Measurements from ENCODE around the gene ATAD2B. TPM values are rescaled to one million over a fixed set of nuclear protein-coding genes. Genes with fewer than 3 reads are reported as not detected.

ATAD2B gene
- total and polyA plus RNA-seq, 12 donors = 2.2 to 11.8 (median 8.7) TPM

- no peaks in the 10 kb centered on the region for H3K9me3 ChIP-seq
- intact Hi-C loops (cut with DNase I) = no loop called here
- H3K27me3 ChIP-seq = no peaks in the 10 kb centered on the region
- no peak for TF ChIP-seq CTCF (IDR thresholded peaks at IDR 0.05)
- ATAC-seq = no peak
- DNase-seq = no peak
- no peak overlapping the region for H3K4me3 ChIP-seq
- H3K4me1 ChIP-seq = peaks cover 0 to 8% (median 0%) of the 10 kb centered on the region in 9 donors
- no peak overlapping the region for H3K27ac ChIP-seq
- H3K36me3 ChIP-seq = peaks cover 0 to 37% (median 2%) of the 10 kb centered on the region in 9 donors
Observed at GRCh38 chr2:23791030-23791429, 135.9 kb downstream of the ATAD2B start.

GRCh38 chr2:23789012-23789411 lies 137.9 kb downstream of the ATAD2B start:
- WGBS, 2 donors = 92 to 100% methylated on average over 1 of the region's 1 CpG

GRCh38 chr2:23788100-23788499 lies 138.8 kb downstream of the ATAD2B start:
- H3K27me3 ChIP-seq = no peaks in the 10 kb centered on the region
- no peak for TF ChIP-seq CTCF (IDR thresholded peaks at IDR 0.05)
- ATAC-seq (no peak), DNase-seq (no peak)
- H3K9me3 ChIP-seq = no peaks in the 10 kb centered on the region
- intact Hi-C loops (cut with DNase I) = no loop called here
- 55 to 69% methylated on average over 1 of the region's 1 CpG for WGBS, 2 donors
- H3K27ac ChIP-seq = no peak overlapping the region
- H3K4me1 ChIP-seq = peaks cover 0 to 8% (median 0%) of the 10 kb centered on the region in 9 donors
- H3K4me3 ChIP-seq = no peak overlapping the region
- H3K36me3 ChIP-seq = peaks cover 0 to 48% (median 10%) of the 10 kb centered on the region in 9 donors

More at GRCh38 chr2:23789012-23789411, 137.9 kb downstream of the ATAD2B start:
- no peak overlapping the region for H3K27ac ChIP-seq
- ATAC-seq (no peak), DNase-seq (no peak)
- no peak overlapping the region for H3K4me3 ChIP-seq
- intact Hi-C loops (cut with DNase I) = no loop called here
- no peak for TF ChIP-seq CTCF (IDR thresholded peaks at IDR 0.05)
- no peaks in the 10 kb centered on the region for H3K27me3 ChIP-seq
- peaks cover 0 to 43% (median 10%) of the 10 kb centered on the region in 9 donors for H3K36me3 ChIP-seq
- H3K4me1 ChIP-seq = peaks cover 0 to 8% (median 0%) of the 10 kb centered on the region in 9 donors
- H3K9me3 ChIP-seq = no peaks in the 10 kb centered on the region

- Histone ChIP-seq H3K9me3 (no peaks in the 10 kb centered on the region), H3K4me3 (no peak overlapping the region), H3K4me1 (no peaks in the 10 kb centered on the region), H3K27me3 (no peaks in the 10 kb centered on the region), H3K27ac (no peak overlapping the region), H3K36me3 (peaks cover 0 to 77% (median 10%) of the 10 kb centered on the region in 9 donors)
- no peak for DNase-seq
- no peak for ATAC-seq
- no peak for TF ChIP-seq CTCF (IDR thresholded peaks at IDR 0.05)
- intact Hi-C loops (cut with DNase I) = no loop called here
Observed at GRCh38 chr2:23784971-23785370, 142.0 kb downstream of the ATAD2B start.
